Muscle layer of colon (tissue), 2 donors: ENCODE results near the gene NDUFS8.

Source experiments
- H3K27ac ChIP-seq: one replicate; pipeline ENCODE4 v1.7.0; 2013; ENCODE audit warnings: low read depth, mild to moderate bottlenecking, low read length, moderate library complexity
- H3K27me3 ChIP-seq, 2 donors: one replicate each; pipeline ENCODE4 v1.7.0; 2013; ENCODE audit warnings: low read length in 2 of 2, mild to moderate bottlenecking in 2 of 2; ENCODE audit not compliant: insufficient read depth in 2 of 2, control insufficient read depth in 1 of 2
- H3K36me3 ChIP-seq: one replicate; pipeline ENCODE4 v1.7.0; 2013; ENCODE audit warnings: mild to moderate bottlenecking, low read length; ENCODE audit not compliant: insufficient read depth
- H3K4me1 ChIP-seq: one replicate; pipeline ENCODE4 v1.7.0; 2013; ENCODE audit warnings: mild to moderate bottlenecking, low read length; ENCODE audit not compliant: insufficient read depth
- H3K4me3 ChIP-seq, 2 donors: one replicate each; pipeline ENCODE4 v1.7.0; 2013; ENCODE audit warnings: low read length in 2 of 2, low read depth in 1 of 2, mild to moderate bottlenecking in 1 of 2, moderate library complexity in 1 of 2
- H3K9ac ChIP-seq: one replicate; pipeline ENCODE4 v1.7.0; 2013; ENCODE audit warnings: low read length
- H3K9me3 ChIP-seq: one replicate; pipeline ENCODE4 v1.7.0; 2013; ENCODE audit warnings: mild to moderate bottlenecking, low read length
- donor health status: abdominal sarcoma.
- donor health status: Adenocarcinoma of cecum.

Gene NDUFS8

GRCh38 chr11:68050371-68050841, 19.9 kb downstream of the NDUFS8 start:
- Histone ChIP-seq H3K27ac (no peak overlapping the region), H3K27me3 (no peaks in the 10 kb centered on the region), H3K4me1 (no peaks in the 10 kb centered on the region), H3K4me3 (no peak overlapping the region), H3K9ac (no peak overlapping the region), H3K36me3 (peaks cover 45% of the 10 kb centered on the region), H3K9me3 (no peaks in the 10 kb centered on the region)

GRCh38 chr11:68051191-68052136, 21.0 kb downstream of the NDUFS8 start:
- Histone ChIP-seq H3K4me1 (no peaks in the 10 kb centered on the region), H3K9ac (no peak overlapping the region), H3K9me3 (no peaks in the 10 kb centered on the region), H3K4me3 (no peak overlapping the region), H3K36me3 (peaks cover 38% of the 10 kb centered on the region), H3K27ac (no peak overlapping the region), H3K27me3 (no peaks in the 10 kb centered on the region)

- Histone ChIP-seq H3K27me3 (no peaks in the 10 kb centered on the region), H3K9me3 (no peaks in the 10 kb centered on the region), H3K27ac (no peak overlapping the region), H3K4me3 (no peak overlapping the region), H3K4me1 (no peaks in the 10 kb centered on the region), H3K9ac (no peak overlapping the region), H3K36me3 (peaks cover 38% of the 10 kb centered on the region)
Observed at GRCh38 chr11:68052137-68052873, 21.8 kb downstream of the NDUFS8 start.

GRCh38 chr11:68053117-68053516, 22.6 kb downstream of the NDUFS8 start:
- Histone ChIP-seq H3K9me3 (no peaks in the 10 kb centered on the region), H3K4me3 (no peak overlapping the region), H3K4me1 (no peaks in the 10 kb centered on the region), H3K36me3 (peaks cover 38% of the 10 kb centered on the region), H3K27ac (no peak overlapping the region), H3K27me3 (no peaks in the 10 kb centered on the region), H3K9ac (no peak overlapping the region)

- no peaks in the 10 kb centered on the region for H3K27me3 ChIP-seq
- H3K9me3 ChIP-seq, result no peaks in the 10 kb centered on the region
- H3K36me3 ChIP-seq, result peaks cover 33% of the 10 kb centered on the region
- H3K4me1 ChIP-seq, result no peaks in the 10 kb centered on the region
- H3K9ac ChIP-seq, result no peak overlapping the region
- H3K4me3 ChIP-seq, result no peak overlapping the region
- no peak overlapping the region for H3K27ac ChIP-seq
Observed at GRCh38 chr11:68053981-68054812, 23.7 kb downstream of the NDUFS8 start.

GRCh38 chr11:68056317-68057285, 26.1 kb downstream of the NDUFS8 start:
- H3K9ac ChIP-seq, result no peak overlapping the region

GRCh38 chr11:68057807-68058206, 27.3 kb downstream of the NDUFS8 start:
- Histone ChIP-seq H3K4me3 (no peak overlapping the region), H3K27me3 (no peaks in the 10 kb centered on the region), H3K36me3 (peaks cover 25% of the 10 kb centered on the region), H3K4me1 (no peaks in the 10 kb centered on the region), H3K9me3 (no peaks in the 10 kb centered on the region), H3K27ac (no peak overlapping the region), H3K9ac (no peak overlapping the region)

More at GRCh38 chr11:68056317-68057285, 26.1 kb downstream of the NDUFS8 start:
- peaks cover 24% of the 10 kb centered on the region for H3K36me3 ChIP-seq
- H3K4me3 ChIP-seq, result no peak overlapping the region
- H3K27me3 ChIP-seq, result no peaks in the 10 kb centered on the region
- no peak overlapping the region for H3K27ac ChIP-seq
- no peaks in the 10 kb centered on the region for H3K4me1 ChIP-seq
- H3K9me3 ChIP-seq, result no peaks in the 10 kb centered on the region

- Histone ChIP-seq H3K9me3 (no peaks in the 10 kb centered on the region), H3K36me3 (peaks cover 51% of the 10 kb centered on the region), H3K4me3 (no peak overlapping the region), H3K9ac (no peak overlapping the region), H3K27ac (no peak overlapping the region), H3K4me1 (no peaks in the 10 kb centered on the region), H3K27me3 (no peaks in the 10 kb centered on the region)
Observed at GRCh38 chr11:68061508-68061907, 31.0 kb downstream of the NDUFS8 start.

GRCh38 chr11:68064926-68065325, 34.4 kb downstream of the NDUFS8 start:
- no peak overlapping the region for H3K4me3 ChIP-seq
- no peak overlapping the region for H3K9ac ChIP-seq
- H3K4me1 ChIP-seq, result no peaks in the 10 kb centered on the region
- H3K36me3 ChIP-seq, result peaks cover 78% of the 10 kb centered on the region
- H3K9me3 ChIP-seq, result no peaks in the 10 kb centered on the region
- H3K27me3 ChIP-seq, result no peaks in the 10 kb centered on the region
- H3K27ac ChIP-seq, result no peak overlapping the region

GRCh38 chr11:68065841-68066240, 35.4 kb downstream of the NDUFS8 start:
- Histone ChIP-seq H3K27me3 (no peaks in the 10 kb centered on the region), H3K9me3 (no peaks in the 10 kb centered on the region), H3K4me1 (no peaks in the 10 kb centered on the region), H3K9ac (no peak overlapping the region), H3K27ac (no peak overlapping the region), H3K36me3 (peaks cover 82% of the 10 kb centered on the region), H3K4me3 (no peak overlapping the region)
